Endothelial cell of umbilical vein (primary cell): ENCODE measurements around the gene PLEKHG5.

Experiments used
- CTCF ChIP-seq, 2 donors: IDR thresholded peaks; 1 replicate in 1 of 2; 2 replicates in 1 of 2; pipeline ENCODE4 v1.5.1; 2011; ENCODE audit warnings: low read length in 2 of 2, mild to moderate bottlenecking in 2 of 2, moderate library complexity in 2 of 2, control low read depth in 1 of 2, inconsistent platforms in 1 of 2, low read depth in 1 of 2; ENCODE audit not compliant: insufficient read depth in 1 of 2; ENCODE audit errors: extremely low read depth in 1 of 2
- EZH2 ChIP-seq: IDR thresholded peaks from 2 replicates; pipeline ENCODE4 v1.6.1; 2012; ENCODE audit warnings: borderline replicate concordance, low read depth, mild to moderate bottlenecking, moderate library complexity, low read length, inconsistent platforms; ENCODE audit not compliant: severe bottlenecking
- GATA2 ChIP-seq: IDR thresholded peaks from 2 replicates; pipeline ENCODE4 v1.7.0; 2011; ENCODE audit warnings: low read depth, mild to moderate bottlenecking, moderate library complexity, mixed read lengths, low read length; ENCODE audit not compliant: insufficient read length, insufficient read depth
- JUN ChIP-seq: IDR thresholded peaks from 2 replicates; pipeline ENCODE4 v1.6.1; 2011; ENCODE audit warnings: borderline replicate concordance, low read depth; ENCODE audit not compliant: insufficient read length, insufficient read depth
- MAX ChIP-seq: IDR thresholded peaks from 2 replicates; pipeline ENCODE4 v1.6.1; 2011; ENCODE audit not compliant: insufficient read depth, insufficient read length
- POLR2A ChIP-seq: IDR thresholded peaks from 2 replicates; pipeline ENCODE4 v1.6.1; 2012; ENCODE audit warnings: low read depth, mild to moderate bottlenecking, control low read depth, low read length
- POLR2AphosphoS5 ChIP-seq: IDR thresholded peaks from 2 replicates; pipeline ENCODE4 v1.6.1; 2012; ENCODE audit warnings: low read depth, mild to moderate bottlenecking, control low read depth, low read length, moderate library complexity; ENCODE audit not compliant: insufficient read depth

GRCh38 chr1:6487804-6488484, 3.5 kb downstream of the PLEKHG5 start:
- TF ChIP-seq CTCF (IDR thresholded peaks at IDR 0.05; ENCODE audit: extremely low read depth in 1 of 2, insufficient read depth in 1 of 2, low read depth in 1 of 2, low read length in 2 of 2) (no peak), POLR2A (no peak), POLR2AphosphoS5 (no peak), EZH2 (no peak), MAX (no peak), JUN (no peak), GATA2 (no peak)
